ENCODE results near the gene FOXO6. TPM values are rescaled to one million over a fixed set of nuclear protein-coding genes. Genes with fewer than 3 reads are reported as not detected.

Gene FOXO6
- total RNA-seq, 1 donor from 2014 or later, result 2.1 TPM

- no peaks in the 10 kb centered on the region for H3K9me3 ChIP-seq (replicated peaks)
- no peaks in the 10 kb centered on the region for H3K36me3 ChIP-seq
- peaks cover 66% of the 10 kb centered on the region for H3K4me1 ChIP-seq
- DNase-seq, result no peak
- H3K4me3 ChIP-seq, result no peak overlapping the region
- TF ChIP-seq, protein P1, sequence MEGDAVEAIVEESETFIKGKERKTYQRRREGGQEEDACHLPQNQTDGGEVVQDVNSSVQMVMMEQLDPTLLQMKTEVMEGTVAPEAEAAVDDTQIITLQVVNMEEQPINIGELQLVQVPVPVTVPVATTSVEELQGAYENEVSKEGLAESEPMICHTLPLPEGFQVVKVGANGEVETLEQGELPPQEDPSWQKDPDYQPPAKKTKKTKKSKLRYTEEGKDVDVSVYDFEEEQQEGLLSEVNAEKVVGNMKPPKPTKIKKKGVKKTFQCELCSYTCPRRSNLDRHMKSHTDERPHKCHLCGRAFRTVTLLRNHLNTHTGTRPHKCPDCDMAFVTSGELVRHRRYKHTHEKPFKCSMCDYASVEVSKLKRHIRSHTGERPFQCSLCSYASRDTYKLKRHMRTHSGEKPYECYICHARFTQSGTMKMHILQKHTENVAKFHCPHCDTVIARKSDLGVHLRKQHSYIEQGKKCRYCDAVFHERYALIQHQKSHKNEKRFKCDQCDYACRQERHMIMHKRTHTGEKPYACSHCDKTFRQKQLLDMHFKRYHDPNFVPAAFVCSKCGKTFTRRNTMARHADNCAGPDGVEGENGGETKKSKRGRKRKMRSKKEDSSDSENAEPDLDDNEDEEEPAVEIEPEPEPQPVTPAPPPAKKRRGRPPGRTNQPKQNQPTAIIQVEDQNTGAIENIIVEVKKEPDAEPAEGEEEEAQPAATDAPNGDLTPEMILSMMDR (IDR thresholded peaks at IDR 0.05; ENCODE audit: borderline replicate concordance), result no peak
- intact Hi-C loops (cut with micrococcal nuclease), result no loop called here
- peaks cover 29% of the 10 kb centered on the region for H3K27me3 ChIP-seq (ENCODE audit: low read depth)
- peak overlapping the region; percentile 75 for H3K27ac ChIP-seq (replicated peaks)
Observed at GRCh38 chr1:41364442-41365319, 3.4 kb downstream of the FOXO6 start.

DNA sequence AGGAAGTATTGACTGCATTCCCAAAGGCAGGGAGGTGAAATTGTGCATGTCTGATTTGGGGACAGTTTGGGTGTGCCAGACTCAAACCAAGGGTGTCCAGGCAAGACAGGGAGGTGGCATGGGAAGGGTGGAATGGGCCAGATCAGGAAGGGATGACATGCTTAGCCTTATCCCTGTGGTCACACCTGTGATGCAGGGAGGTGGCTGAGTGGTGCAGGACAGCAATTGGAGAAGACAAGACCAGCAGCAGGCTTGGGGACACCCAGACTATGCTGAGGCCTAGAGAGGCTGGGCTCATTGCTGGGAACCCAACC lies 4.0 kb downstream of the FOXO6 start:
- Histone ChIP-seq H3K4me1 (peaks cover 60% of the 10 kb centered on the region), H3K27me3 (ENCODE audit: low read depth) (peaks cover 29% of the 10 kb centered on the region), H3K36me3 (no peaks in the 10 kb centered on the region), H3K4me3 (no peak overlapping the region), H3K27ac (replicated peaks) (peak overlapping the region; percentile 75), H3K9me3 (replicated peaks) (no peaks in the 10 kb centered on the region)
- TF ChIP-seq, protein P1 (IDR thresholded peaks at IDR 0.05; ENCODE audit: borderline replicate concordance), result no peak
- DNase-seq, result no peak
- intact Hi-C loops (cut with micrococcal nuclease), result no loop called here

GRCh38 chr1:41365772-41366454 lies 4.7 kb downstream of the FOXO6 start:
- Histone ChIP-seq H3K4me1 (peaks cover 60% of the 10 kb centered on the region), H3K27me3 (ENCODE audit: low read depth) (peaks cover 29% of the 10 kb centered on the region), H3K9me3 (replicated peaks) (no peaks in the 10 kb centered on the region), H3K36me3 (no peaks in the 10 kb centered on the region), H3K4me3 (peak overlapping the region; percentile 64), H3K27ac (replicated peaks) (peak overlapping the region; percentile 75)
- TF ChIP-seq, protein P1 (IDR thresholded peaks at IDR 0.05; ENCODE audit: borderline replicate concordance), result no peak
- DNase-seq, result no peak
- intact Hi-C loops (cut with micrococcal nuclease), result no loop called here

DNA sequence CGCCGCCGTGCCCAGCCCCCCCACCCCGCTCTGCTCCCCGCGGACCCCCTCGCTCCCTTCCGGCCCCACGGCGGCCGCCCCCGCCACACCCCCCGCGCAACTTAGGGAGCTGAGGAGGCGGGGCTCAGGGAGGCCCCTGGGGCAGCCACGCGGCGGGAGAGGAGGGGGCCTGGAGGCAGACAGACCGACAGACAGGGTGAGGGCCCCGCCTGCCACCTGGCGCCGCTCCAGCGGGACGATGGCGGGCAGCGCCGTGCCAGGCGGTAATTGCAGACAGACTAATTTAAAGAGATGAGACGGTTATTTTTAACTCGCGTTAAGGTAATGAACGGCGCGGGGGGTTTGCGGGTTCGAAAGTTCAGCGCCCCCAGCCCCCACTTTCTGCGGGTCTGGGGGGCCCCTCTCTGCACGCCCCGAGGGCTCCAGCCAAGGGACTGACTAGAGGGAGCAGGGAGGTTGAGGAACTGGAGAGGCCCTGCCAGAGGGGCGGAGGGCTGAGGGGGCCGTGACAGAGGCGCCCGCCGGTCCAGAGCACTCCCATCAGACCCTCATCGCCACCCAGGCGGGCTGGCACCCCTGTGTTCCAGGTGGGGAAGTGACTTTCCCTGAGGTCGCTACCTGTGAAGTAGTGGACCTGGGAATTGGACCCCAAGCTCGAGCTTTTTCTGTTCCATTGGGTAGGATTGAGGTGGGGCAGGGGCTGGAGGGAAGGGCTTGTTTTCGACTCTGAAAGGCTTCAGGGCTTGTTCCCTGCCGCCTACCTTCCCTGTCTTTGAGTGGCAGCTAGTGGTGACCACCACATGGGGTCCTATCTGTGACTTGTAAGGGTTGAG lies 5.4 kb downstream of the FOXO6 start:
- Histone ChIP-seq H3K4me1 (peaks cover 65% of the 10 kb centered on the region), H3K27ac (replicated peaks) (peak overlapping the region; percentile 75), H3K9me3 (replicated peaks) (no peaks in the 10 kb centered on the region), H3K4me3 (peak overlapping the region; percentile 64), H3K36me3 (no peaks in the 10 kb centered on the region), H3K27me3 (ENCODE audit: low read depth) (peaks cover 29% of the 10 kb centered on the region)
- intact Hi-C loops (cut with micrococcal nuclease), result no loop called here
- DNase-seq, result no peak
- TF ChIP-seq, protein P1 (IDR thresholded peaks at IDR 0.05; ENCODE audit: borderline replicate concordance), result no peak

- no peak overlapping the region for H3K27ac ChIP-seq (replicated peaks)
- no peaks in the 10 kb centered on the region for H3K9me3 ChIP-seq (replicated peaks)
- no peak overlapping the region for H3K4me3 ChIP-seq
- peaks cover 65% of the 10 kb centered on the region for H3K4me1 ChIP-seq
- H3K27me3 ChIP-seq (ENCODE audit: low read depth), result peaks cover 29% of the 10 kb centered on the region
- DNase-seq, result no peak
- intact Hi-C loops (cut with micrococcal nuclease), result no loop called here
- TF ChIP-seq, protein P1 (IDR thresholded peaks at IDR 0.05; ENCODE audit: borderline replicate concordance), result no peak
- H3K36me3 ChIP-seq, result no peaks in the 10 kb centered on the region
Observed at GRCh38 chr1:41367288-41367642, 6.0 kb downstream of the FOXO6 start.
